Measurements from ENCODE around the gene SRCIN1.

Gene SRCIN1

DNA sequence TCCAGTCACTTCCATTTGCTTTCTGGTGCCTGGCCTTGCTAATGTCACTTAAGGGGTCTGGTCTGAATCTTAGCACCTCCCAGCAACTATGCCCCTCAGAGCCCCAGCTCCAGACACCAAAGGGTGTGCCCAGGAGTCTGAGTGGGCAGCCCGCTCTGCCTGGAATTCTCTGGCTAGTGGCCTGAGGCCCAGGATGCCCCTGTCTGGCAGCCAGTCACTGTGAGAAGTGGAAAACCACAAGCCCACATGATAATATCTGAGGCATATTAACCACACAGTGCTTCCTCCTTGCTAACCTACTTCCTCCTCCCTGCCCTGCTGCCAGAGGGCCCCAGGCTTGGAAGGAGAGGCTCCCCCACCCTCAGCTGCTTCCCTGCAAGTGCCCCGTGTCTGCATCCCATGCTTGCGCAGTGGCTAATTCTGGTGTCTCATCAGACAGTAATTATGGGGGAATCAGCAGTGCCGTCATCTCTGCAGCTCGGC is 14.0 kb downstream of the SRCIN1 start:
- Histone ChIP-seq H3K36me3 (no peaks in the 10 kb centered on the region), H3K27me3 (peaks cover 96% of the 10 kb centered on the region), H3K4me1 (ENCODE audit: control insufficient read depth in 1 of 2, insufficient read depth in 1 of 2, low read depth in 1 of 2, low read length in 1 of 2) (peaks cover 16 to 17% of the 10 kb centered on the region in 2 experiments), H3K9me3 (no peaks in the 10 kb centered on the region), H3K27ac (no peak overlapping the region), H3K4me3 (ENCODE audit: low read depth in 1 of 2, low read length in 1 of 2) (no peak overlapping the region)
- TF ChIP-seq, protein P1, sequence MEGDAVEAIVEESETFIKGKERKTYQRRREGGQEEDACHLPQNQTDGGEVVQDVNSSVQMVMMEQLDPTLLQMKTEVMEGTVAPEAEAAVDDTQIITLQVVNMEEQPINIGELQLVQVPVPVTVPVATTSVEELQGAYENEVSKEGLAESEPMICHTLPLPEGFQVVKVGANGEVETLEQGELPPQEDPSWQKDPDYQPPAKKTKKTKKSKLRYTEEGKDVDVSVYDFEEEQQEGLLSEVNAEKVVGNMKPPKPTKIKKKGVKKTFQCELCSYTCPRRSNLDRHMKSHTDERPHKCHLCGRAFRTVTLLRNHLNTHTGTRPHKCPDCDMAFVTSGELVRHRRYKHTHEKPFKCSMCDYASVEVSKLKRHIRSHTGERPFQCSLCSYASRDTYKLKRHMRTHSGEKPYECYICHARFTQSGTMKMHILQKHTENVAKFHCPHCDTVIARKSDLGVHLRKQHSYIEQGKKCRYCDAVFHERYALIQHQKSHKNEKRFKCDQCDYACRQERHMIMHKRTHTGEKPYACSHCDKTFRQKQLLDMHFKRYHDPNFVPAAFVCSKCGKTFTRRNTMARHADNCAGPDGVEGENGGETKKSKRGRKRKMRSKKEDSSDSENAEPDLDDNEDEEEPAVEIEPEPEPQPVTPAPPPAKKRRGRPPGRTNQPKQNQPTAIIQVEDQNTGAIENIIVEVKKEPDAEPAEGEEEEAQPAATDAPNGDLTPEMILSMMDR (IDR thresholded peaks at IDR 0.05), result no peak

- H3K27me3 ChIP-seq, result peaks cover 96% of the 10 kb centered on the region
- TF ChIP-seq, protein P1 (IDR thresholded peaks at IDR 0.05), result no peak
- H3K4me3 ChIP-seq (ENCODE audit: low read depth in 1 of 2, low read length in 1 of 2), result no peak overlapping the region
- no peaks in the 10 kb centered on the region for H3K9me3 ChIP-seq
- H3K36me3 ChIP-seq, result no peaks in the 10 kb centered on the region
- H3K27ac ChIP-seq, result no peak overlapping the region
- peaks cover 16 to 17% of the 10 kb centered on the region in 2 experiments for H3K4me1 ChIP-seq (ENCODE audit: control insufficient read depth in 1 of 2, insufficient read depth in 1 of 2, low read depth in 1 of 2, low read length in 1 of 2)
These were observed 14.6 kb downstream of the SRCIN1 start for GRCh38 chr17:38590988-38591758.

GRCh38 chr17:38589462-38590114 is 16.2 kb downstream of the SRCIN1 start:
- no peaks in the 10 kb centered on the region for H3K9me3 ChIP-seq
- H3K4me1 ChIP-seq (ENCODE audit: control insufficient read depth in 1 of 2, insufficient read depth in 1 of 2, low read depth in 1 of 2, low read length in 1 of 2), result peaks cover 16 to 21% of the 10 kb centered on the region in 2 experiments
- no peaks in the 10 kb centered on the region for H3K36me3 ChIP-seq
- H3K27ac ChIP-seq, result no peak overlapping the region
- peaks cover 96% of the 10 kb centered on the region for H3K27me3 ChIP-seq
- TF ChIP-seq, protein P1 (IDR thresholded peaks at IDR 0.05), result no peak
- H3K4me3 ChIP-seq (ENCODE audit: low read depth in 1 of 2, low read length in 1 of 2), result no peak overlapping the region

- Histone ChIP-seq H3K36me3 (no peaks in the 10 kb centered on the region), H3K9me3 (no peaks in the 10 kb centered on the region), H3K4me1 (ENCODE audit: control insufficient read depth in 1 of 2, insufficient read depth in 1 of 2, low read depth in 1 of 2, low read length in 1 of 2) (peaks cover 16 to 25% of the 10 kb centered on the region in 2 experiments), H3K27me3 (peaks cover 96% of the 10 kb centered on the region), H3K27ac (no peak overlapping the region), H3K4me3 (ENCODE audit: low read depth in 1 of 2, low read length in 1 of 2) (no peak overlapping the region)
- TF ChIP-seq, protein P1 (IDR thresholded peaks at IDR 0.05), result no peak
These were observed 17.0 kb downstream of the SRCIN1 start for GRCh38 chr17:38588788-38589174.

- TF ChIP-seq, protein P1 (IDR thresholded peaks at IDR 0.05), result no peak
- no peaks in the 10 kb centered on the region for H3K9me3 ChIP-seq
- H3K4me3 ChIP-seq (ENCODE audit: low read depth in 1 of 2, low read length in 1 of 2), result no peak overlapping the region
- no peaks in the 10 kb centered on the region for H3K36me3 ChIP-seq
- no peak overlapping the region for H3K27ac ChIP-seq
- peaks cover 16 to 25% of the 10 kb centered on the region in 2 experiments for H3K4me1 ChIP-seq (ENCODE audit: control insufficient read depth in 1 of 2, insufficient read depth in 1 of 2, low read depth in 1 of 2, low read length in 1 of 2)
- peaks cover 95% of the 10 kb centered on the region for H3K27me3 ChIP-seq
These were observed 17.6 kb downstream of the SRCIN1 start for GRCh38 chr17:38587947-38588787.
